Activated B cell treated with CpG ODN at 0.5 μM for 24 hours (primary cell): ENCODE results near the gene RELCH. TPM values are rescaled to one million over a fixed set of nuclear protein-coding genes. Genes with fewer than 3 reads are reported as not detected.

Source experiments
- ATAC-seq: fragments of 200-7000 bp; cut with Tn5 transposase; one replicate; pipeline ENCODE4 v1.10.0; 2021; ENCODE audit warnings: low read depth, mild to moderate bottlenecking, moderate library complexity
- CTCF ChIA-PET: fragments of 350-600 bp; sonication (Branson Sonifier 250); formaldehyde crosslinking; loops from one replicate; lab custom pipeline; 2021; ENCODE audit warnings: antibody characterized with exemption; lab: Charles Lee
- POLR2A ChIA-PET: fragments of 350-600 bp; sonication (Branson Sonifier 250); formaldehyde crosslinking; loops from one replicate; lab custom pipeline; 2021; ENCODE audit warnings: antibody characterized with exemption; lab: Charles Lee
- DNase-seq: peaks from one replicate; pipeline ENCODE4 v3.0.0; 2022
- H3K27ac Mint-ChIP-seq: one replicate; pipeline ENCODE4 v1.8.0; 2020; ENCODE audit warnings: mixed read lengths
- H3K27me3 Mint-ChIP-seq: one replicate; pipeline ENCODE4 v1.8.0; 2021; ENCODE audit warnings: mixed read lengths
- H3K36me3 Mint-ChIP-seq: one replicate; pipeline ENCODE4 v1.8.0; 2021; ENCODE audit warnings: low read depth, mixed read lengths
- H3K4me1 Mint-ChIP-seq: one replicate; pipeline ENCODE4 v1.8.0; 2021; ENCODE audit warnings: mixed read lengths
- H3K4me3 Mint-ChIP-seq: one replicate; pipeline ENCODE4 v1.8.0; 2020; ENCODE audit warnings: mild to moderate bottlenecking, mixed read lengths
- H3K9me3 Mint-ChIP-seq: one replicate; pipeline ENCODE4 v1.8.0; 2020; ENCODE audit warnings: mixed read lengths
- CTCF ChIP-seq: fragments of 200-600 bp; IDR thresholded peaks from one replicate; pipeline ENCODE4 v1.8.0; 2022; ENCODE audit warnings: antibody characterized with exemption, mild to moderate bottlenecking
- intact Hi-C: fragments of 100-400 bp; cut with micrococcal nuclease; formaldehyde crosslinking; loops from one replicate; pipeline ENCODE4 v1.15.1; 2024
- total RNA-seq: library from RNA; stranded (reverse); gene quantifications from 2 replicates; pipeline ENCODE4 v1.2.3, GENCODE V29; 2022

Gene RELCH
- total RNA-seq, 1 donor from 2014 or later, result 59.0 TPM

- Mint-ChIP-seq H3K4me1 (no peaks in the 10 kb centered on the region), H3K27ac (no peak overlapping the region), H3K4me3 (no peak overlapping the region), H3K36me3 (no peaks in the 10 kb centered on the region), H3K9me3 (no peaks in the 10 kb centered on the region), H3K27me3 (peaks cover 54% of the 10 kb centered on the region)
- CTCF ChIA-PET, result no interaction called here
- no peak for ATAC-seq
- intact Hi-C loops, result no loop called here
- POLR2A ChIA-PET, result no interaction called here
- no peak for TF ChIP-seq CTCF
- DNase-seq, result no peak
These were observed 146.1 kb downstream of the RELCH start for GRCh38 chr18:62332964-62333695.

- ChIA-PET CTCF (no interaction called here), POLR2A (no interaction called here)
- Mint-ChIP-seq H3K36me3 (no peaks in the 10 kb centered on the region), H3K9me3 (no peaks in the 10 kb centered on the region), H3K4me1 (no peaks in the 10 kb centered on the region), H3K27me3 (peaks cover 51% of the 10 kb centered on the region), H3K27ac (no peak overlapping the region), H3K4me3 (no peak overlapping the region)
- no peak for TF ChIP-seq CTCF
- ATAC-seq (no peak), DNase-seq (no peak)
- intact Hi-C loops, result no loop called here
These were observed 147.1 kb downstream of the RELCH start for GRCh38 chr18:62334120-62334519.

GRCh38 chr18:62335494-62335893 is 148.4 kb downstream of the RELCH start:
- intact Hi-C loops, result no loop called here
- H3K27ac Mint-ChIP-seq, result no peak overlapping the region
- DNase-seq (no peak), ATAC-seq (no peak)
- CTCF ChIA-PET, result no interaction called here
- H3K36me3 Mint-ChIP-seq, result no peaks in the 10 kb centered on the region
- peaks cover 42% of the 10 kb centered on the region for H3K27me3 Mint-ChIP-seq
- no peak for TF ChIP-seq CTCF
- POLR2A ChIA-PET, result interaction anchor here (0.7 kb wide), 1 partner anchor 72 kb away, joined by 4 read pairs; no protein-coding TSS in a partner anchor
- H3K9me3 Mint-ChIP-seq, result no peaks in the 10 kb centered on the region
- no peaks in the 10 kb centered on the region for H3K4me1 Mint-ChIP-seq
- no peak overlapping the region for H3K4me3 Mint-ChIP-seq

GRCh38 chr18:62336618-62337017 is 149.6 kb downstream of the RELCH start:
- no peaks in the 10 kb centered on the region for H3K9me3 Mint-ChIP-seq
- CTCF ChIA-PET, result no interaction called here
- TF ChIP-seq CTCF, result no peak
- H3K4me1 Mint-ChIP-seq, result no peaks in the 10 kb centered on the region
- no peak overlapping the region for H3K4me3 Mint-ChIP-seq
- POLR2A ChIA-PET, result no interaction called here
- peaks cover 40% of the 10 kb centered on the region for H3K27me3 Mint-ChIP-seq
- DNase-seq, result no peak
- H3K36me3 Mint-ChIP-seq, result no peaks in the 10 kb centered on the region
- ATAC-seq, result no peak
- no peak overlapping the region for H3K27ac Mint-ChIP-seq
- intact Hi-C loops, result no loop called here

- TF ChIP-seq CTCF, result no peak
- DNase-seq, result no peak
- Mint-ChIP-seq H3K4me1 (no peaks in the 10 kb centered on the region), H3K36me3 (no peaks in the 10 kb centered on the region), H3K27ac (no peak overlapping the region), H3K4me3 (no peak overlapping the region), H3K27me3 (peaks cover 34% of the 10 kb centered on the region), H3K9me3 (no peaks in the 10 kb centered on the region)
- CTCF ChIA-PET, result no interaction called here
- no peak for ATAC-seq
- POLR2A ChIA-PET, result no interaction called here
- intact Hi-C loops, result no loop called here
These were observed 150.3 kb downstream of the RELCH start for GRCh38 chr18:62337336-62337735.
